K562 (cell line): ENCODE measurements around the gene CPNE6. TPM values are rescaled to one million over a fixed set of nuclear protein-coding genes. Genes with fewer than 3 reads are reported as not detected.

Source experiments
- HMGXB4 ChIP-seq: sonication (generic); formaldehyde crosslinking; IDR thresholded peaks from 2 replicates; pipeline ENCODE4 v1.8.1; 2023; ENCODE audit warnings: mild to moderate bottlenecking, missing genetic modification reagents
- HNRNPL ChIP-seq: fragments of 200-400 bp; formaldehyde crosslinking; IDR thresholded peaks from 2 replicates; pipeline ENCODE4 v1.6.1; 2017; ENCODE audit warnings: low read depth, mild to moderate bottlenecking, low read length
- NFIX ChIP-seq: fragments of 250-450 bp; sonication (Bioruptor Pico); IDR thresholded peaks from 2 replicates; pipeline ENCODE4 v1.4.0; 2020; ENCODE audit warnings: low read depth, mild to moderate bottlenecking, moderate library complexity
- NR2F6 ChIP-seq: fragments of 450-650 bp; formaldehyde crosslinking; IDR thresholded peaks from 2 replicates; pipeline ENCODE4 v1.4.0; 2020; ENCODE audit warnings: mild to moderate bottlenecking
- USF2 ChIP-seq: sonication (generic); formaldehyde crosslinking; IDR thresholded peaks from 2 replicates; pipeline ENCODE4 v1.5.0; 2020; ENCODE audit warnings: missing genetic modification reagents
- ZNF280B ChIP-seq: fragments of 250-450 bp; sonication (Bioruptor Pico); IDR thresholded peaks from 2 replicates; pipeline ENCODE4 v1.5.1; 2021; ENCODE audit warnings: mild to moderate bottlenecking
- ZNF639 ChIP-seq, 2 experiments: fragments of 200-800 bp in 1 of 2; sonication (Bioruptor generic) in 1 of 2; sonication (generic) in 1 of 2; formaldehyde crosslinking in 1 of 2; IDR thresholded peaks in 1 of 2; conservative IDR thresholded peaks in 1 of 2; 2 replicates each; pipeline versions ENCODE4 v1.5.0 to v1.6.1; 2016 to 2020; ENCODE audit warnings: missing compliant biosample characterization in 1 of 2, missing genetic modification characterization in 1 of 2, missing genetic modification reagents in 1 of 2
- polyA plus RNA-seq, 8 experiments: library from polyadenylated mRNA; depleted of rRNA in 4 of 8; stranded (reverse) in 5 of 8; unstranded in 3 of 8; fragments of >200 nt; fragmentation: Nextera tagmentation in 2 of 8; fragmentation: Illumina TruSeq in 1 of 8; extraction: Ambion mirVana in 2 of 8; extraction: Trizol in 1 of 8; gene quantifications; 2 replicates each; pipeline versions ENCODE4 v1.2.1 to v1.2.3, GENCODE V29; 2011 to 2014; ENCODE audit warnings: inconsistent platforms in 1 of 8, missing spikeins in 1 of 8
- total RNA-seq, 7 experiments: library from RNA; depleted of rRNA in 6 of 7; stranded (reverse); fragments of >200 nt in 6 of 7; fragmentation: Illumina TruSeq in 2 of 7; extraction: Trizol in 2 of 7; gene quantifications; 2 replicates each; pipeline versions ENCODE4 v1.2.1 to v1.2.3, GENCODE V29; 2011 to 2021; ENCODE audit warnings: low replicate concordance in 1 of 7

The CPNE6 gene
- total and polyA plus RNA-seq, 9 of the 15 experiments (the other 6 are each of a cell fraction or from before 2014, with no cell fraction given): not detected

GRCh38 chr14:24094841-24095270 lies 23.5 kb downstream of the CPNE6 start (continued):
- TF ChIP-seq HMGXB4 (CRISPR knock-in tag) (0 out of 2 replicates have a peak, but pooled peaks have one; percentile 6), ZNF280B (CRISPR knock-in tag) (no peak), NR2F6 (CRISPR knock-in tag) (no peak), HNRNPL (no peak), USF2 (CRISPR knock-in tag) (no peak), NFIX (no peak), ZNF639 (CRISPR knock-in tag; conservative IDR thresholded peaks at IDR 0.05 in 1 of 2, IDR thresholded peaks at IDR 0.05 in 1 of 2) (0 out of 4 replicates have a peak, but pooled peaks of 1 of the 2 experiments have one; percentile 1)
